NCI-H1048 (cell line): ENCODE data around the gene VSIG8.

Experiments used
- DNase-seq: peaks from one replicate; lab custom pipeline; 2025; lab: John Stamatoyannopoulos, UW

Gene VSIG8

GRCh38 chr1:159883134-159883533 is 20.7 kb upstream of the VSIG8 start:
- no peak for DNase-seq

DNA sequence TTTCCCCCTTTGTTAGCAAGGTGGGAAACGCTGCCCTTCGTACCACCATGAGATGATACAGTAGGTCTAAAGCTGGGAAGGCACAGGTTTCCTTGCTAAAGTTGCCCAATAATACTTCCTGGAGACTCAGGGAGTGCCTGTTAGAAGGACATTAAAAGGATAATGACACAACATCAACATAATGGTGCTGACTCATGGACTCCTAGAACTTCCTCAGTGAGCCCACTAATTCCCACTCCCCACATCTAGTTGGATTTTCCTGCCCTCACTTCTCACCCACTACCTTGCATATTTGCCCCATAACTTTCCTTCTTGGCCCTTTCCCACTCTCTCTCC is 20.0 kb upstream of the VSIG8 start:
- DNase-seq, result no peak

- peak; percentile 79 for DNase-seq
Measured at GRCh38 chr1:159881622-159882526, 19.4 kb upstream of the VSIG8 start.

DNA sequence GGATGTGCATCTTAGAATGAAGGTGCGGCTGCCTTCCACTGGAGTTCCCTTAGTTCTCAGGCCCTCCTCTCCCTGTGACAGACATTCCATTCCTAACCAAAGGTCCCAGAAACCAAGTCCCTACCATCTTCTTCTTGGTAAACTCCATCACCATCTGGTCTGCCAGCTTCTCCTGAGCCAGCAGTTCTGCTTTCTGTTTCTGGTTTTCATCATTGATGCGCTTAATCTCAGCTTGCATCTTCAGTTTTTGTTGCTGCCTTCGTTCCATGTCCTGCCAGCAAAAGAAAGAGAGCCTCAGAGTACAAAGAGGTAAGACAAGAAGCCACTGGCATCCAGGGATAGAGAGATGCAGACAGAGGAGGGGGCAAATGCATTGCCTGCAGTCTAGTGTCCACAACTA is 18.0 kb upstream of the VSIG8 start:
- DNase-seq, result no peak

DNA sequence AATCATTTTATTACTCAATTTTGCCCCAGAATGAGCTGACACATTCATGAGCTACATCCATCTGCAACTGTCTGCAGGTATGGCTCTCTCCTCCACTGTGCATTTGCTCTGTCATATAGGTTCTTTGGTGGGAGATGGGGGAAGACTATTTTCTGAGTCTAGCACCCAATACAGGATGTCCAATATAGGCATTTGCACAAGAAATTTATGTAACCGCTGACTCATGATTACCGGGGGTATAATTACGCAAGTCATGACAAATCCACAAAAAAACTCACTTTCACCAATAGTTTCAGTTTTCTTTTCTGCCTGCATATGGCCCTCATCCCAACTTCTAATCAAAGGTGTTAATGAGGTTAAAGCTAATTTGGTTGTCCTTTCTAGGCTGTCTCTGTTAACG is 17.5 kb upstream of the VSIG8 start:
- DNase-seq, result no peak

DNA sequence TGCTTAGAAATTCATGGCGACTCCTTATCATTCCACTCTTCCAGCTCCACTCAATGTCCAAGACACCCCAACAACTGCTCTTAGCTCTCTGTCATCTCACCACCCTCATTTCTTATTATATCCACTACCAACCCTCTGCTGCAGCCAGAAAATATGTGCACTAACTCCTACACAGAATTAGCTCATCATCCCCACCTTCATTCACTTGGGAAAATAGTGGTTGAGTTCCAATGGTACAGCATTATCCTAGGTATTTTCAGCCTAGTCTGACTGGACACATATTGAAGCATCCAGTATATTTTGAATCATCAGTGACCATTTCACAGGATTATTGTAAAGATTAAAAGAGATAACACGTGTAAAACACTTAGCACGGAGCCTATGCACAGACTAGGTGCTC is 16.7 kb upstream of the VSIG8 start:
- no peak for DNase-seq

DNA sequence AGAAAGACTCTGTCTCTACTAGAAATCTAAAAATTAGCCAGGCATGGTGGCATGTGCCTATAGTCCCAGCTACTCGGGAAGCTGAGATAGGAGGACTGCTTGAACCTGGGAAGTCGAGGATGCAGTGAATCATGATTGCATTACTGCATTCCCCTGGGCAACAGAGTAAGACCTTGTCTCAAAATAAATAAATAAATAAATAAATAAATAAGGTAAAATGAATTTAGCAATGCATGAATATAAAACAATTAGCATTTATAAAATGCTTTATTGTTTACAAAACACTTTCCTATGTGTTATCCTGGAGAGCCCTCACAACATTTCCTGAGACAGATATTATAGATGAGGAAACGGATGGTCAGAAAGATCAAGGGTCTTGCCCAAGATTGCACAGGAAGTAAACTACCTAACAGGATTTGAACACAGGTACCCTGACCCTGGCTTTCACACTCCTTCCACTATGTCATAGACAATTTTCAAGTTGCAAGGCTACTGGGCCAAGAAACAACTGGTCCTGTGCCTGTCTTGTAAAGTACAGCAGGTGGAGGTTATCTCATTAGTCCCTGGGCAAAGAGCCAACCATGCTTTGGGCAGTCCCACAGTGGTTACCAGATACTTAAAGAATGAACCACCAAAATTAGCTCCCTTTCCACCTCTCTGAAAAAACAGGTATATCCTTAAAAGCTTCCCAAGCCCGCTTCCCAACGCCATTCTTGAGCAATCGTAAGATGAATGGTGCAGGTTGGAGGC is 15.4 kb upstream of the VSIG8 start:
- no peak for DNase-seq

DNA sequence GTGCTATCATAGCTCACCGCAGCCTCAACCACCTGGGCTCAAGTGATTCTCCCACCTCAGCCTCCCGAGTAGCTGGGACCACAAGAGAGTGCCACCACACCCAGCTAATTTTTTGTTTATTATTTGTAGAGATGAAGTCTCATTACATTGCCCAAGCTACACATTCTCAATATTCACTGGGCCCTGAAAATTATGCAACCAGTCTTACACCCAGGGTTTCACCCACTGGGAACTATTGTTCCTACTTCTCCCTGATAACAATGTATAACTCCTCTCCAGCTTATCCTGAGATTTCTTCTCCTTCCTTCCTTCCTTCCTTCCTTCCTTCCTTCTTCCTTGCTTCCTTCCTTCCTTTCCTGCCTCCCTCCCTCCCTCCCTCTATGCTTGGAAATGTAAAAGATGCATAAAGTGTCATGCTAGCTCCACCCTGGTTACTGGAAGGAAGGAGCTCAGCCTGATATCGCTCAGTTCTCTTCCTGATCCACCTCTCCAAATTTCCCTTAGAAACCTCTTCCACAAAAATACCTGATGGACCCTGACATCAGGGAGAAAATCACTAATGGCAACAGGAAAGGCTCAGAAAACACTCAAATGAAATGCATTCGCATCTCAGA is 11.2 kb upstream of the VSIG8 start:
- DNase-seq, result no peak

DNA sequence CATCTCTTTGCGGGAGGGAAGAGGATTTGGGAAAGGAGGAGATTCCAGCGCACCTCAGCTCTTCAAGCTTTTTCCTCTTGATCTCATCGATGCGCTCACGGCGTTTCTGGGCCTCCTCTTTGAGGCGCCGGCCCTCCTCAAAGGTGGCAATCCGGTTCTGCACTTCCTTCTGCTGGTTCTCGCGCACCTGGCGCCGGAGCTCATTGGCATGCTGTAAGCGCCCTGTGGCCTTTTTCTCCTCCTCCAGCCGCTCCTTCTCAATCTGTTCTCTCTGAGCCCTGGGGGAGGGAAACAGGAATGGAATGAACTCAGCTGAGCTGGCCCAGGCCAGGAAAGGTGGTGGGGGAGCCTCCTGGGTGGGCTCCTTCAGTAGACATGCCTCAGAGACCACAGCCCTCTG is 10.4 kb upstream of the VSIG8 start:
- no peak for DNase-seq

GRCh38 chr1:159870704-159871103 is 8.2 kb upstream of the VSIG8 start:
- DNase-seq, result no peak

- no peak for DNase-seq
Measured at GRCh38 chr1:159869607-159870006, 7.2 kb upstream of the VSIG8 start.

- no peak for DNase-seq
Measured at GRCh38 chr1:159869173-159869572, 6.7 kb upstream of the VSIG8 start.

GRCh38 chr1:159868766-159869165 is 6.3 kb upstream of the VSIG8 start:
- no peak for DNase-seq

- no peak for DNase-seq
Measured at GRCh38 chr1:159867664-159868026, 5.2 kb upstream of the VSIG8 start.

DNA sequence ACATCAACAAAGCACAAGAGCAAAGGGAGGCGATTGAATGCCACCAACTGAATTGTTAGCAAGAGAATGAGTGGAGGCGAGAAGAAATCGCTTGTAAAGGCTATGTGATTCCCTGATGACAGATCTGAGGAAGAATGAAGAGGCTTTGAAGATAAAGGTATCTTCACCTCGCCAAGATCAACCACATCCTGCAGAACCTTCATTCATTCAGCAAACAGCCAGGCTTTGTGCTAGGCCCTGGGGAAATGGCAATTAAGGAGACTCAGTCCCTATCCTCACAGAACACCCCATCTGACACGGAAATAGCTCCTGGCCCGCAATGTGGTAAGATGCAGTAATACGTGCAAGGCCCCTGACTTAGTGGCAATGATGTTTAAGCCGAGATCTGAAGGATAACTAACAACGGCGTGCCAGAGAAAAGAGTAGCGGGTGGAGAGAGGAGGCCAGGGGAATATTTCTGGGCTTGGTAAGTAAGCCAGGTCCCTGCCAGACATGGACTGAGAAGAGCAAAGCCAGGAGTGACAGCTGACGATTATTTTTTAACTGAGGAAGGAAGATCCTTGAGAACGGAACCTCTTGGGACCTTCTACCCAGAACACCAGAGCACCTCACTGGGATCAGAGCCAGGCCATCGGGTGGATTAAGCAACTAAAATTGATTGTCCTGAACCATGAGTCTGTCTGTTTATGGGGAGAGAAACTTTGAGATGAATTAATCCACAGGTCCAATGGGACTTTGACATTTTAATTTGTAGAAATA is 4.6 kb upstream of the VSIG8 start:
- no peak for DNase-seq

DNA sequence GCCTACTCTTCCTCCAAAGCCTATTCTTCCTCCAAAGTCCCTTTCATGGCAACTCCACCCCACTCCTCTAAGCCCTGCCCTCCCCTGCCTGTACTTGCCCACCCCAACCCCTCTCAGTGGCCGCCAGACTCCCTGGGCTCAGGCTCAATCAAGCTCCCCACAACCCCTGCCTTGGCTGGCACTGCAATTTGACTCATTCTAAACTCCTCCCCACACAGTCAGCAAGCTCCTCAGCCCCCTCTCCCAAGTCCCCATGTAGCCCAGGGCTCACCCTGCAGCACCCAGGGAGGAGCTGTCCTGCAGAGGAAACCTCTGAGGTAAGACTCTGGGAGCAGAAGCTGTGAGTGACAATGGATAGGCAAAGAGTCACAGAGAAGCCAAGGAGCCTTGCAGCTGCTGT is 3.6 kb upstream of the VSIG8 start:
- DNase-seq, result no peak

DNA sequence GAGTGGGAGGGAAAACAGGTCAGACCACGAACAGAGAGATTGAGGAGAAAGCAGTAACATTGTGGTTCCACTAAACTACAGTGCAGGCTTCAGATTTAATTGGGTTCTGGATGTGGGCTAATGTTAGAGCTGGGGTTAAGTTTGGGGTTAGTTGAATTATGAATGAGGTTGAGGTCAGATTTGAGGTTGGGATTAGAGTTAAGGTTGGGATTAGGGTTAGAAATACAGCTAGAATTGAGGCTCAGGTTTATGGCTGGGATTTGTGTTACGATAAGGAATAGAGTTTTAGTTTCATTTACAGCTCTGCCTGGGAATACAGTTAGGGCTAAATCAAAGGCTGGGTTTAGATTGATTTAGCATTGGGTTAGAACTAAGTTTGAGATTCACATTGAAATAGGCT is 1.8 kb upstream of the VSIG8 start:
- DNase-seq, result no peak

GRCh38 chr1:159862031-159862430 is 426 bp downstream of the VSIG8 start:
- no peak for DNase-seq

DNA sequence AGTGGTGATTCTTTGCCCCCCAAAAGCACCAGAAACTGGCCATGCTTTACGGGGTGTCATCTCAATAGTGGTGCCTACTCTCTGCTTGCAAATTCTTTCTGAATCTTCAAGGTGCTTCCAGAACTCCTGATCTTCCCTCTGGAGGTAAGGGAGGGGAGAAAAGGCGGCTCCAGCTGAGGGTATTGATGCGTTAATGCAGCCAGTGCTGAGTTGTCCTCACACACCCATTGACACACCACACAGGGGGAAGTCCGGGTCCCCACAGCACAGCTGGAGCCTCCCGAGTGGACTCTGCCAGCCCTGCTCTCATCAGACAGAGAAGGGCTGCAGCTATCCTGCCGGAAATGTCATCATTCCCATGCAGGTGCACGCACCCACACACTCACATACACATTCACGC is 1.2 kb downstream of the VSIG8 start:
- DNase-seq, result no peak

DNA sequence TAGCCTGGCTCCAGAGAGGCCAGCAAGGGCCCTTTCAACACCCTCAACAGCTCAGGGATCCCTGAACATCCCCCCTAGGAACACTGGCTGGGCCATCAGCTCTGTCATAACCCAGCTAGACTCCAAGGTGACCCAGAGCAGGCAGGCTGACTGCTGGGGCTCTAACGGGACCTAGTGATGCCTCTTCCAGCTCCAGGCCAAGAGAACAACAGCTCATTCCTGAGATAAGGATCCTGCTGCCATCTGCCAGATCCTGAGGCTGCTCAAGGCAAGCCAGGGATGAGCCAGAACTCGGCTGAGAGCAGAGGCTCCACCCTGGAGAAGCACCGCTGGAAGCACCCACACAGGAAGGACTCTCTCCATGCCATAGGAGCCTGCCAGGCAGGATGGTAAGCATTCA is 2.0 kb downstream of the VSIG8 start:
- DNase-seq, result no peak

DNA sequence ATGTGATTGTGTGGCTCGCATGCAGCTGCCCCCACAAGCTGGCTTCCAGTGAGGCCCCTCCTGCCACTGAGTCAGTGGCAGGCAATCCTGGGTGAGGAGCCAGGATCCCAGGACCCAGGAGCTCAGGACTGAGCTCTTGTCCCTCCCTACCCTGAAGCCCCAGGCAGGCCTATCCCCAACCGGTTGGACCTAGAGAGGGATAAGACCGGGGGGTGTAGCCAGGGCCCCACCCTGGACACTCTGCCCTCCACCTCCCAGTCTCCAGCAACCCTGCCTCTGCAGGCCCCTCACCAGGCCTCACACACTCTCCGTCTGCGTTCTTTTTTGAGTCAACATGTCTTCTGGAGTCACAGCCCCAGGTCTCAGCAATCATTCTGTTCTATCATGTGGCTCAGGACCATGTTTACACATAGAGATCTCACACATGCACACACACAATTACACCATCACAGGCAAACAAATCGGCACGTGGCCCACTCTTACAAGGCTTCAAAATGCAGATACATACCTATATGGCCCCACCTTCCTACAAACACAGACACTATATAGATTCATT is 2.6 kb downstream of the VSIG8 start:
- no peak for DNase-seq

- no peak for DNase-seq
Measured at GRCh38 chr1:159857889-159858288, 4.6 kb downstream of the VSIG8 start.
